Large intestine (tissue), 3 donors: ENCODE results near the gene ZNF132. TPM values are rescaled to one million over a fixed set of nuclear protein-coding genes. Genes with fewer than 3 reads are reported as not detected.
"Not testable (repeated sequence)": the region's sequence is repeated elsewhere in the genome, so short reads cannot be mapped to it uniquely, and the experiment has no call there.

Experiments
- DNase-seq, 2 donors: peaks; one replicate each; pipeline versions ENCODE4 v3.0.0 to v3.0.0-alpha.2; 2013
- H3K27ac ChIP-seq: one replicate; pipeline ENCODE4 v1.5.1; 2013; ENCODE audit warnings: low read length
- H3K27me3 ChIP-seq: 2 replicates; pipeline ENCODE4 v1.6.1; 2013; ENCODE audit warnings: low read length; ENCODE audit not compliant: control insufficient read depth, insufficient read depth
- H3K36me3 ChIP-seq: 2 replicates; pipeline ENCODE4 v1.6.1; 2013; ENCODE audit warnings: low read length; ENCODE audit not compliant: control insufficient read depth, insufficient read depth
- H3K4me1 ChIP-seq: one replicate; pipeline ENCODE4 v1.6.1; 2013; ENCODE audit warnings: low read length; ENCODE audit not compliant: control insufficient read depth, insufficient read depth
- H3K4me3 ChIP-seq: one replicate; pipeline ENCODE4 v1.5.1; 2013; ENCODE audit warnings: low read length
- H3K9me3 ChIP-seq: one replicate; pipeline ENCODE4 v1.6.1; 2013; ENCODE audit warnings: mild to moderate bottlenecking, low read depth, low read length, moderate library complexity; ENCODE audit not compliant: control insufficient read depth
- WGBS: methylation state at CpG from one replicate; pipeline ENCODE4 v1.1.5; 2013; ENCODE audit warnings: low lambda C conversion rate; ENCODE audit not compliant: insufficient coverage; 5-methylcytosine and 5-hydroxymethylcytosine counted together
- polyA plus RNA-seq: library from polyadenylated mRNA; unstranded; fragments of 120-200 nt; gene quantifications from one replicate; pipeline ENCODE4 v1.2.1, GENCODE V29; 2013

The ZNF132 gene
- polyA plus RNA-seq, 1 donor: 8.0 TPM

DNA sequence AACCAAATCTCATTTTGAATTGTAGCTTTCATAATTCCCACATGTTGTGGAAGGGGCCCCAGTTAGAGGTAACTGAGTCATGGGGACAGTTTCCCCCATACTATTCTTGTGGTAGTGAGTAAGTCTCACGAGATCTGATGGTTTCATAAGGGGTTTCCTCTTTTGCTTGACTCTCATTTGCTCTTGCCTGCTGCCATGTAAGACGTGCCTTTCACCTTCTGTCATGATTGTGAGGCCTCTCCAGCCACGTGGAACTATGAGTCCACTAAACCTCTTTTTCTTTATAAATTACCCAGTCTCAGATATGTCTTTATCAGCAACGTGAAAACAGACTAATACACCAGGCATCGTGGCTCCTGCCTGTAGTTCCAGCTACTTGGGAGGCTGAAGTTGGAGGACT, 10.0 kb upstream of the ZNF132 start:
- H3K27me3 ChIP-seq, H3K4me1 ChIP-seq, DNase-seq, H3K4me3 ChIP-seq, H3K36me3 ChIP-seq, H3K27ac ChIP-seq, H3K9me3 ChIP-seq: not testable (repeated sequence)
- 20% methylated on average over 1 of the region's 5 CpGs for WGBS

DNA sequence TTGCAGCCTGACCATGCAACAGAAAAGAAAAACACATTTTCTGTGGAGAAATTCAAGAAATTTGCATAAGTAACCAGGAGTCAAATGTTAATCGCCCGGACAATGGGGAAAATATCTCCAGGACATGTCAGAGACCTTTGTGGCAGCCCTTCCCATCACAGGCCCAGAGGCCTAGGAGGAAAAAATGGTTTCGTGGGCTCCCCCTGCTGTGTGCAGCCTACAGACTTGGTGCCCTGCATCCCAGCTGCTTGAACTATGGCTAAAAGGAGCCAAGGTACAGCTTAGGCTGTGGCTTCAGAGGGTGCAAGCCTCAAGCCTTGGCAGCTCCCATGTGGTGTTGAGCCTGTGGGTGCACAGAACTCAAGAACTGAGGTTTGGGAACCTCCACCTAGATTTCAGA, 8.9 kb upstream of the ZNF132 start:
- H3K4me1 ChIP-seq, H3K4me3 ChIP-seq, DNase-seq, H3K27me3 ChIP-seq, H3K27ac ChIP-seq, H3K9me3 ChIP-seq, H3K36me3 ChIP-seq: not testable (repeated sequence)
- WGBS: no CpG with 5 or more reads among the region's 3 CpGs

DNA sequence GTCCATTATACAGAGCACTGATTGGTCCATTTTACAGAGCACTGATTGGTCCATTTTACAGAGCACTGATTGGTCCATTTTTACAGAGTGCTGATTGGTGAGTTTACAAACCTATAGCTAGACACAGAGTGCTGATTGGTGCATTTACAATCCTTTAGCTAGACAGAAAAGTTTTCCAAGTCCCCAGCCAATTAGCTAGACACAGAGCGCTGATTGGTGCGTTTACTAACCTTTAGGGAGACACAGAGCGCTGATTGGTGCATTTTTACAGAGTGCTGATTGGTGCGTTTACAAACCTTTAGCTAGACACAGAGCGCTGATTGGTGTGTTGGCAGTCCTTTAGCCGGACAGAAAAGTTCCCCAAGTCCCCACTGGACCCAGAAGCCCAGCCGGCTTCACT, 3.0 kb upstream of the ZNF132 start:
- H3K36me3 ChIP-seq, H3K27ac ChIP-seq, H3K4me1 ChIP-seq, H3K4me3 ChIP-seq, DNase-seq: not testable (repeated sequence)
- WGBS: no CpG with 5 or more reads among the region's 7 CpGs
- Histone ChIP-seq H3K27me3 (peaks cover 11% of the 10 kb centered on the region), H3K9me3 (peaks cover 24% of the 10 kb centered on the region)

DNA sequence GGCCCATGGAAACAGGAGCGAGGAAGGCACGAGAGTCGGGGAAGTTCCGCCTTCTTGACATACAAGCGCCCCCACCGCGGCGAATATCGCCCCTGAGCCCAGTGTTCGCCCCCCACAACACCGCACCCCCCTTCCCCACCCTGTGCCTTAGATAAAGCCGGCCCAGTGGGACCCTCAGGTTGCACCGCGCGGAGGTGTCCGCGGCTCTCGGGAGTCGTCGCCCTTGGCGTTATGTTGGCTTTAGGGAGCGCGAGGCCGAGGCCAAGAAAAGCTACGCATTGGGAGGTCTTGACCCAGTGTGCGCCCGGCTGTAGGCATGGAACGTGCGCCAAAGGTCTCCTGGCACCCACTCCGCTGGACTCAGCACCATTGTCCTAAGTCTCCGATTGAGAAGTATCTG, 603 bp upstream of the ZNF132 start:
- Histone ChIP-seq H3K27me3 (peaks cover 7% of the 10 kb centered on the region), H3K9me3 (peaks cover 39% of the 10 kb centered on the region), H3K4me3 (peak overlapping the region; percentile 57), H3K36me3 (peaks cover 18% of the 10 kb centered on the region), H3K4me1 (peaks cover 9% of the 10 kb centered on the region), H3K27ac (peak overlapping the region; percentile 43)
- no peak for DNase-seq
- no CpG with 5 or more reads among the region's 31 CpGs for WGBS

DNA sequence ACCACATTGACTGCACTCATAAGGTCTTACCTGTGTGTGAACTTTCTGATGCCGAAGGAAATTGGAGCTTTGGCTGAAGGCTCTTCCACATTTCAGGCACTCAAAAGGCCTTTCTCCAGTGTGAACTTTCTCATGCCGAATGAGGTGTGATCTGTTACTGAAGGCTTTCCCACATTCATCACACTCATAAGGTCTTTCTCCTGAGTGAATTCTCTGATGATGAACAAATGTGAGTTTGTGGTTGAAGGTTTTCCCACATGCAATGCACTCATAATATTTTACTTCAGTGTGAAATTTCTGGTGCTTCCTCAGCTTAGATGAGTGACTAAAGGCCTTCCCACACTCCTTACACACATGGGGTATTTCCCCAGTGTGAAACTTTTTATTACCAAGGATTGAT, 5.7 kb downstream of the ZNF132 start:
- peaks cover 2% of the 10 kb centered on the region for H3K4me1 ChIP-seq
- H3K27ac ChIP-seq: no peak overlapping the region
- H3K9me3 ChIP-seq: peaks cover 78% of the 10 kb centered on the region
- H3K36me3 ChIP-seq: peaks cover 53% of the 10 kb centered on the region
- DNase-seq: no peak
- H3K27me3 ChIP-seq: no peaks in the 10 kb centered on the region
- WGBS: no CpG with 5 or more reads among the region's 2 CpGs
- no peak overlapping the region for H3K4me3 ChIP-seq

DNA sequence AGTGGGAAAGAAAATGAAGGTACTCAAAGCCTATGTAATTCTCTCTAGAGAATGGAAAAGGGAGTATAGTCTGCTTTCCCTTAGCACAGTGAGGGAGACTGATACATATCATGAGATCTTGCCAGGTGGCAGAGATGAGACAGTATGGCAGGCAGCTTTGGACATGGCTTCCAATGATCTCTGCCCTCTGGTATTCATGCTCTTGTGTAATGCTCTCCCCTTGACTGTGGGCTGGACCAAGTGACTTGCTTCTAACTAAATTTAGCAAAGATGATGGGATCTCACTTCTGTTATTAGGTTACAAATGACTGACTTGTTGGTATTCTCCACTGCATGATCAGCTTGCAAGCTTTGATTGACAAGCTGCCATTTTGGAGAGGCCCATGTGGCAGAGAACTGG, 10.2 kb downstream of the ZNF132 start:
- Histone ChIP-seq H3K36me3 (peaks cover 28% of the 10 kb centered on the region), H3K27me3 (no peaks in the 10 kb centered on the region), H3K27ac (no peak overlapping the region), H3K4me1 (no peaks in the 10 kb centered on the region), H3K4me3 (no peak overlapping the region), H3K9me3 (peaks cover 60% of the 10 kb centered on the region)
- no peak for DNase-seq

DNA sequence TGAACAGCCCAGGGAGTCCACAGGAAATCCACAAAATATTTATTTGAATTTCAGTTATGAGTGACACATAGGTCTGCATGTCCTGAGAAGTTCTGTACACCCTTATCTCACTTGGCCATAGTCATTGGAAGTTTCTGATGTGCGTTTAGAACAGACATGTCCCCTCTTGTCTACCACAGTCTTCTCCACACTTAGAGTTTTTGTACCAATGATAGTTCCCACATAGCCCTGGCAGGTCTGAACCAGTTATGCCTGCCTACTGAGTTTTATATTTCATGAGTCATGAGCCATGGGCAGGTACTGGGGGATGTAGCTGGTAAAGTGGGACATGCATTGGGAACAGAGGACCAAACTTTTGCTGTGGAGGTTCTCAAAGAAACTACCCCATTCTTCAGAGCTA, 11.3 kb downstream of the ZNF132 start:
- Histone ChIP-seq H3K4me3 (no peak overlapping the region), H3K9me3 (peaks cover 52% of the 10 kb centered on the region), H3K27me3 (no peaks in the 10 kb centered on the region), H3K27ac (no peak overlapping the region), H3K36me3 (peaks cover 16% of the 10 kb centered on the region), H3K4me1 (no peaks in the 10 kb centered on the region)
- no CpG with 5 or more reads among the region's 1 CpG for WGBS
- no peak for DNase-seq

DNA sequence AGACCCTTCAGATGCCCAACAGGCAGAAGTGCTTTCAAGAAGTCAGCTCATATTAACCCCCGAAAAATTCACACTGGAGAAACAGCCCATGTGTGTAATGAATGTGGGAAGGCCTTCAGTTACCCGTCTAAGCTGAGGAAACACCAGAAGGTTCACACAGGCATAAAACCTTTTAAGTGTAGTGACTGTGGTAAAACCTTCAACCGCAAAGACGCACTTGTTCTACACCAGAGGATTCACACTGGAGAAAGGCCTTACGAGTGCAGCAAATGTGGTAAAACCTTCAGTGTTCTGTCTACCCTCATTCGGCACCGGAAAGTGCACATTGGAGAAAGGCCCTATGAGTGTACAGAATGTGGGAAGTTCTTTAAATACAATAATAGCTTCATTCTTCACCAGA, 22.9 kb downstream of the ZNF132 start:
- peaks cover 5% of the 10 kb centered on the region for H3K9me3 ChIP-seq
- no peaks in the 10 kb centered on the region for H3K27me3 ChIP-seq
- peaks cover 38% of the 10 kb centered on the region for H3K36me3 ChIP-seq
- no peak for DNase-seq
- H3K27ac ChIP-seq: no peak overlapping the region
- no peaks in the 10 kb centered on the region for H3K4me1 ChIP-seq
- H3K4me3 ChIP-seq: no peak overlapping the region
- WGBS: no CpG with 5 or more reads among the region's 7 CpGs

DNA sequence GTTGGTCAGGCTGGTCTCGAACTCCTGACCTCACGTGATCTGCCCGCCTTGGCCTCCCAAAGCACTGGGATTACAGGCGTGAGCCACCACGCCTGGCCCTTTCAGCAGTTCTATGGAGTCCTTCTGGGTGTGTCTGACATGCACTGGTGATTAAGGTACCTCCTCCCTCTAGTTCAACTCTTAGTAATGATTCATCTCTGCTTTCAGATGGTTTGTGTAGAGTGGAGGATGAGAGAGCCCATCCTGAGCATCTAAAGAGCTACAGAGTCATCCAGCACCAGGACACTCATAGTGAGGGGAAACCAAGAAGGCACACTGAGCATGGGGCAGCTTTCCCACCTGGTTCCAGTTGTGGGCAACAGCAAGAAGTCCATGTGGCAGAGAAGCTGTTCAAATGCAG, 23.3 kb downstream of the ZNF132 start:
- no peak for DNase-seq
- Histone ChIP-seq H3K27me3 (no peaks in the 10 kb centered on the region), H3K9me3 (peaks cover 5% of the 10 kb centered on the region), H3K4me3 (no peak overlapping the region), H3K36me3 (peaks cover 38% of the 10 kb centered on the region), H3K27ac (no peak overlapping the region), H3K4me1 (no peaks in the 10 kb centered on the region)
- no CpG with 5 or more reads among the region's 5 CpGs for WGBS

DNA sequence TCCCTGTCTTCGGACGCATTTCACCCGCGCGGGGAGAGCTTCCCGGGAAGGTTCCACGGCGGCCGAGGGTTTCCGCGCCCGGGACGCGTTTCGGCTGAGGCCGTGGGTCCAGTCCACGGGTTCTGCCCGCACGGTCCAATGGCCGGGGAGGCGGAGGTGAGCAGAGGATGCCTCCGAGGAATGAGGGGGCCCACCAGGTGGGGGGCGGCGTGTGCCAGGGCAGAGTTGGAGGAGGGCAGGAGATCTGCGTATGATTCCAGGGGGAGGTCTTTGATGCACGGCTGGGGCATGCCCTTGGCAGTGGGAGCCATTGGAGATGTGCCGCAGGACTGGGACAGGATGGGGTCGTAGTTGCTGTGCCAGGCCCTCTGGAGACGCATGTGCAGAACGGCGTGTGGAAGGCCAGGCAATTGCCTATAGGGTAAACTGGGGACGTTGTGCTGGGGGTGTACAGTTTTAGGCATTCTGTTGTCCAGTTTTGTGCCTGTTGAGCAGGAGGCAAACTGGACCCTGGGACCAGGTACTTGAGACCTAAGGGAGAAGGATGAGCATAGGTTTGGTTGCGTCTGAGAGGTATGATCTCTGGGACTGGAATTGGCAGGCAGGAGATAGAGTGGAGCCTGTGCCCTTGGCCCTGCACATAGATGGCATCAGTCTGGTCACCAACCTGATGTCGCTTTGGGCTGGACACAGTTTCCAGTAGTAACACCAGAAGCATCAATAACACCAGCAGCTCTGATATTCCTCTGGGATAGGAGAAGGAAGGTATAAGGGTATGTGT, 30.8 kb downstream of the ZNF132 start:
- no CpG with 5 or more reads among the region's 34 CpGs for WGBS
- peak overlapping the region; percentile 98 for H3K4me3 ChIP-seq

More for the DNA sequence above, 30.8 kb downstream of the ZNF132 start:
- no peaks in the 10 kb centered on the region for H3K27me3 ChIP-seq
- no peaks in the 10 kb centered on the region for H3K36me3 ChIP-seq
- H3K4me1 ChIP-seq: no peaks in the 10 kb centered on the region
- no peak for DNase-seq
- H3K9me3 ChIP-seq: peaks cover 4% of the 10 kb centered on the region
- H3K27ac ChIP-seq: peak overlapping the region; percentile 86
